Keratinocyte (primary cell): Measurements from ENCODE around the gene MIS18A. TPM values are rescaled to one million over a fixed set of nuclear protein-coding genes. Genes with fewer than 3 reads are reported as not detected.

Experiments used
- DNase-seq: peaks from one replicate; pipeline ENCODE4 v3.0.0-alpha.2; 2011; ENCODE audit warnings: low read depth, missing footprints, low spot score
- FAIRE-seq: peaks from 2 replicates; lab custom pipeline; 2011; peaks lifted over from hg19 to GRCh38; lab: Jason Lieb, UNC
- H2AFZ ChIP-seq: 2 replicates; pipeline ENCODE4 v1.6.0; 2012; ENCODE audit warnings: low read length, control low read depth, inconsistent platforms; ENCODE audit not compliant: control insufficient read depth
- H3K27ac ChIP-seq: 2 replicates; pipeline ENCODE4 v1.5.1; 2011; ENCODE audit warnings: low read length; ENCODE audit not compliant: control insufficient read depth, insufficient read depth
- H3K27me3 ChIP-seq: 3 replicates; pipeline ENCODE4 v1.6.0; 2011; ENCODE audit warnings: low read length; ENCODE audit not compliant: control insufficient read depth, insufficient read depth; ENCODE audit errors: extremely low read depth
- H3K36me3 ChIP-seq, 2 experiments: 2 replicates in 1 of 2; 3 replicates in 1 of 2; pipeline ENCODE4 v1.5.1; 2011; ENCODE audit warnings: low read length in 2 of 2, mild to moderate bottlenecking in 1 of 2; ENCODE audit not compliant: control insufficient read depth in 2 of 2, insufficient read depth in 2 of 2; ENCODE audit errors: extremely low read depth in 1 of 2
- H3K4me1 ChIP-seq: 3 replicates; pipeline ENCODE4 v1.5.1; 2011; ENCODE audit warnings: low read length; ENCODE audit not compliant: control insufficient read depth, insufficient read depth; ENCODE audit errors: extremely low read depth
- H3K4me2 ChIP-seq: 3 replicates; pipeline ENCODE4 v1.6.0; 2011; ENCODE audit warnings: low read depth, low read length; ENCODE audit not compliant: control insufficient read depth, insufficient read depth; ENCODE audit errors: extremely low read depth
- H3K4me3 ChIP-seq, 3 experiments: fragments of 200-600 bp in 1 of 3; sonication (generic) in 1 of 3; 2 replicates in 2 of 3; 3 replicates in 1 of 3; pipeline ENCODE4 v1.5.1; 2011 to 2016; ENCODE audit warnings: low read length in 3 of 3, mild to moderate bottlenecking in 3 of 3, control low read depth in 2 of 3, inconsistent platforms in 1 of 3, low read depth in 1 of 3, mixed read lengths in 1 of 3, mixed run types in 1 of 3, moderate library complexity in 1 of 3; ENCODE audit not compliant: control insufficient read depth in 2 of 3, insufficient read depth in 2 of 3; ENCODE audit errors: extremely low read depth in 1 of 3
- H3K79me2 ChIP-seq: 2 replicates; pipeline ENCODE4 v1.6.0; 2012; ENCODE audit warnings: low read length; ENCODE audit not compliant: control insufficient read depth, insufficient read depth
- H3K9ac ChIP-seq: 3 replicates; pipeline ENCODE4 v1.6.0; 2011; ENCODE audit warnings: low read length; ENCODE audit not compliant: control insufficient read depth, insufficient read depth; ENCODE audit errors: extremely low read depth
- H3K9me1 ChIP-seq: 3 replicates; pipeline ENCODE4 v1.6.0; 2011; ENCODE audit warnings: low read length; ENCODE audit not compliant: control insufficient read depth, insufficient read depth; ENCODE audit errors: extremely low read depth
- H3K9me3 ChIP-seq: 2 replicates; pipeline ENCODE4 v1.5.1; 2012; ENCODE audit warnings: low read depth, low read length; ENCODE audit not compliant: control insufficient read depth
- H4K20me1 ChIP-seq: 3 replicates; pipeline ENCODE4 v1.6.0; 2011; ENCODE audit warnings: low read length; ENCODE audit not compliant: control insufficient read depth, insufficient read depth; ENCODE audit errors: extremely low read depth
- EZH2 ChIP-seq: IDR thresholded peaks from one replicate; pipeline ENCODE4 v1.6.1; 2012; ENCODE audit warnings: inconsistent platforms, mild to moderate bottlenecking, low read length, moderate library complexity
- dilution Hi-C: fragments of 300-500 bp; cut with MboI; formaldehyde crosslinking; loops from one replicate; pipeline ENCODE4 v1.7.0; 2020; ENCODE audit warnings: low sequenced_read_pairs; ENCODE audit not compliant: extremely low pct_ligation_motif_present
- polyA plus RNA-seq, 5 experiments: library from polyadenylated mRNA; depleted of rRNA in 3 of 5; stranded (reverse) in 3 of 5; stranded (forward) in 1 of 5; unstranded in 1 of 5; fragments of >200 nt; gene quantifications; 1 replicate in 1 of 5; 2 replicates in 3 of 5; 3 replicates in 1 of 5; pipeline versions ENCODE4 v1.2.1 to v1.2.3, GENCODE V29; 2011 to 2012; ENCODE audit warnings: missing spikeins in 2 of 5, low read depth in 1 of 5, low replicate concordance in 1 of 5
- TF ChIP-seq, protein P1 (sequence below), 3 experiments: IDR thresholded peaks in 1 of 3; conservative IDR thresholded peaks in 1 of 3; optimal IDR thresholded peaks in 1 of 3; 2 replicates in 2 of 3; 3 replicates in 1 of 3; pipeline versions ENCODE3 to v1.5.1; 2011; ENCODE audit warnings: low read length in 3 of 3, mild to moderate bottlenecking in 3 of 3, moderate library complexity in 2 of 3, control low read depth in 1 of 3, inconsistent platforms in 1 of 3; ENCODE audit not compliant: insufficient read depth in 2 of 3; ENCODE audit errors: extremely low read depth in 1 of 3

MIS18A gene
- polyA plus RNA-seq, 1 donor (not counting 4 experiments of a cell fraction or from before 2014, with no cell fraction given), result 12.1 TPM

DNA sequence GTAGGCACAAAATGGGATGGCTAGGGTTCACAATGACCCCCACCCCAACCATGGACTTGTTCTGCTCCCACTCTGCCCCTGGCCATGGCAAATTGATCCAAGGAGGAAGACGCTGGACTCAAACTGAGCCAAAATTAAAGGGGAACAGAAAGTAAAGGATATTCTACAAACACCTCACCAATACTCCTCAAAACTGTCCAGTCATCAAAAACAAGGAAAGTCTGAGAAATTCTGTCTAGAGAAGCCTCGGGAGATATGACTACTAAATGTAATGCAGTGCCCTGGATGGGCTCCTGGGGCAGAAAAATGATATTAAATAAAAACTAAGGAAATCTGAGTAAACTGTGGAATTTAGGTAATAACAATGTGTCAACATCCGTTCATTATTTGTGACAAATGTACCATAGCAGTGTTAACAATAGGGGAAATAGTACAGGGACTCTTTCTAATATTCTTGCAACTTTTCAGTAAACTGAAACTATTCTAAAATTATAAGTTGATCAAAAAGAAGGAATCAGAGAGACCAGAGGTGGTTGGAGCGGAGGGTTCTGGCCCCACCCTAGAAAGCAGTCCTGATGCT is 45.0 kb downstream of the MIS18A start:
- no peak overlapping the region for H3K4me3 ChIP-seq
- no peak overlapping the region for H3K9ac ChIP-seq
- H3K79me2 ChIP-seq, result no peaks in the 10 kb centered on the region
- H4K20me1 ChIP-seq, result no peaks in the 10 kb centered on the region
- H3K36me3 ChIP-seq, result no peaks in the 10 kb centered on the region
- no peaks in the 10 kb centered on the region for H3K9me1 ChIP-seq
- H3K27me3 ChIP-seq, result no peaks in the 10 kb centered on the region
- no peak overlapping the region for H2AFZ ChIP-seq
- FAIRE-seq (no peak), DNase-seq (no peak)
- no peak overlapping the region for H3K27ac ChIP-seq
- dilution Hi-C loops, result no loop called here
- no peaks in the 10 kb centered on the region for H3K4me1 ChIP-seq
- no peak overlapping the region for H3K4me2 ChIP-seq
- H3K9me3 ChIP-seq, result no peaks in the 10 kb centered on the region
- TF ChIP-seq EZH2, result no peak
- TF ChIP-seq, protein P1, sequence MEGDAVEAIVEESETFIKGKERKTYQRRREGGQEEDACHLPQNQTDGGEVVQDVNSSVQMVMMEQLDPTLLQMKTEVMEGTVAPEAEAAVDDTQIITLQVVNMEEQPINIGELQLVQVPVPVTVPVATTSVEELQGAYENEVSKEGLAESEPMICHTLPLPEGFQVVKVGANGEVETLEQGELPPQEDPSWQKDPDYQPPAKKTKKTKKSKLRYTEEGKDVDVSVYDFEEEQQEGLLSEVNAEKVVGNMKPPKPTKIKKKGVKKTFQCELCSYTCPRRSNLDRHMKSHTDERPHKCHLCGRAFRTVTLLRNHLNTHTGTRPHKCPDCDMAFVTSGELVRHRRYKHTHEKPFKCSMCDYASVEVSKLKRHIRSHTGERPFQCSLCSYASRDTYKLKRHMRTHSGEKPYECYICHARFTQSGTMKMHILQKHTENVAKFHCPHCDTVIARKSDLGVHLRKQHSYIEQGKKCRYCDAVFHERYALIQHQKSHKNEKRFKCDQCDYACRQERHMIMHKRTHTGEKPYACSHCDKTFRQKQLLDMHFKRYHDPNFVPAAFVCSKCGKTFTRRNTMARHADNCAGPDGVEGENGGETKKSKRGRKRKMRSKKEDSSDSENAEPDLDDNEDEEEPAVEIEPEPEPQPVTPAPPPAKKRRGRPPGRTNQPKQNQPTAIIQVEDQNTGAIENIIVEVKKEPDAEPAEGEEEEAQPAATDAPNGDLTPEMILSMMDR (optimal IDR thresholded peaks at IDR 0.05 in 1 of 3, IDR thresholded peaks at IDR 0.05 in 1 of 3, conservative IDR thresholded peaks at IDR 0.05 in 1 of 3; ENCODE audit: extremely low read depth in 1 of 3, insufficient read depth in 2 of 3, low read length in 3 of 3), result no peak

DNA sequence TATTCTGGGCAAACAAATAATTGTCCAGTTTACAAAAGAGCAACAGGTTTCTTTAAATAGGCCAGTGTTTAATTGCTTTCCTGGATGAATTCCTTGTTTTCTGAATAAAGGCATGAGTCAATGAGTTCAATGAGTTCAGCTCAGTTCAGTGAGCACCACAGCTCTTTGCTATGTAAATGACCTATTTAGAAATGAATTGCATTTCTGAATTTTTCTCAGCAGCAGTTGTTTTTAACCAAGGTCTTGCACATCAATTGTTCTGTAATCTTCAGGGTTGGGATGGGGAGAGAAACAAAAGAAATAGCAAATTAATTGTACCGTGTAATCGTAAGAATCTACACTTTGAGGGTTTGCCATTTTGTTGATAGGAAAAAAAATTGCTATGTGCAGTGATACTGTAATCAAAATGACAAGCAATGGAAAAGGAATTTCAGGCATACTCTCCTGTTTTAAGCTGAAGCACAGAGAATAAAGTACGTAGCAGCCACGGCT is 45.7 kb downstream of the MIS18A start:
- H2AFZ ChIP-seq, result no peak overlapping the region
- dilution Hi-C loops, result no loop called here
- FAIRE-seq, result no peak

More for the DNA sequence above, 45.7 kb downstream of the MIS18A start:
- Histone ChIP-seq H3K79me2 (no peaks in the 10 kb centered on the region), H3K4me1 (no peaks in the 10 kb centered on the region), H3K36me3 (no peaks in the 10 kb centered on the region), H3K9ac (no peak overlapping the region), H4K20me1 (no peaks in the 10 kb centered on the region), H3K4me3 (no peak overlapping the region), H3K4me2 (no peak overlapping the region), H3K27me3 (no peaks in the 10 kb centered on the region), H3K27ac (no peak overlapping the region), H3K9me3 (no peaks in the 10 kb centered on the region), H3K9me1 (no peaks in the 10 kb centered on the region)
- no peak for DNase-seq
- TF ChIP-seq EZH2, result no peak
- TF ChIP-seq, protein P1 (optimal IDR thresholded peaks at IDR 0.05 in 1 of 3, IDR thresholded peaks at IDR 0.05 in 1 of 3, conservative IDR thresholded peaks at IDR 0.05 in 1 of 3; ENCODE audit: extremely low read depth in 1 of 3, insufficient read depth in 2 of 3, low read length in 3 of 3), result no peak
